ENCODE data around the gene ATG4C.
A peak's percentile ranks its signal among the peaks of the same experiment; 100 is the strongest.

ATG4C gene

GRCh38 chr1:62841587-62842169 lies 57.7 kb downstream of the ATG4C start:
- peak; percentile 58; the same call in 1 of the 3 replicates for ATAC-seq (ENCODE audit: low read depth)
- no peaks in the 10 kb centered on the region for H3K4me1 ChIP-seq (ENCODE audit: insufficient read depth, poor library complexity, severe bottlenecking)
- H3K36me3 ChIP-seq (ENCODE audit: low read depth), result no peaks in the 10 kb centered on the region; the same call in 1 of the 2 replicates
- no peak overlapping the region for H3K27ac ChIP-seq (ENCODE audit: poor library complexity, severe bottlenecking)
- peak; percentile 79 for TF ChIP-seq CTCF (IDR thresholded peaks at IDR 0.05; ENCODE audit: poor library complexity, severe bottlenecking)
- H3K27me3 ChIP-seq (ENCODE audit: insufficient read depth, poor library complexity, severe bottlenecking), result no peaks in the 10 kb centered on the region
- DNase-seq (ENCODE audit: low spot score), result no peak
- no peaks in the 10 kb centered on the region for H3K9me3 ChIP-seq (ENCODE audit: severe bottlenecking)
- no peak overlapping the region for H3K4me3 ChIP-seq (ENCODE audit: severe bottlenecking)

GRCh38 chr1:62844030-62844429 lies 60.1 kb downstream of the ATG4C start:
- no peak for TF ChIP-seq CTCF (IDR thresholded peaks at IDR 0.05; ENCODE audit: poor library complexity, severe bottlenecking)
- no peaks in the 10 kb centered on the region for H3K27me3 ChIP-seq (ENCODE audit: insufficient read depth, poor library complexity, severe bottlenecking)
- H3K9me3 ChIP-seq (ENCODE audit: severe bottlenecking), result no peaks in the 10 kb centered on the region
- no peak overlapping the region for H3K4me3 ChIP-seq (ENCODE audit: severe bottlenecking)
- H3K4me1 ChIP-seq (ENCODE audit: insufficient read depth, poor library complexity, severe bottlenecking), result no peaks in the 10 kb centered on the region
- no peaks in the 10 kb centered on the region; the same call in 1 of the 2 replicates for H3K36me3 ChIP-seq (ENCODE audit: low read depth)
- ATAC-seq (ENCODE audit: low read depth) (no peak), DNase-seq (ENCODE audit: low spot score) (no peak)
- H3K27ac ChIP-seq (ENCODE audit: poor library complexity, severe bottlenecking), result no peak overlapping the region

- Histone ChIP-seq H3K4me1 (ENCODE audit: insufficient read depth, poor library complexity, severe bottlenecking) (no peaks in the 10 kb centered on the region), H3K9me3 (ENCODE audit: severe bottlenecking) (no peaks in the 10 kb centered on the region), H3K27me3 (ENCODE audit: insufficient read depth, poor library complexity, severe bottlenecking) (no peaks in the 10 kb centered on the region), H3K27ac (ENCODE audit: poor library complexity, severe bottlenecking) (no peak overlapping the region), H3K36me3 (ENCODE audit: low read depth) (no peaks in the 10 kb centered on the region; the same call in 1 of the 2 replicates), H3K4me3 (ENCODE audit: severe bottlenecking) (no peak overlapping the region)
- TF ChIP-seq CTCF (IDR thresholded peaks at IDR 0.05; ENCODE audit: poor library complexity, severe bottlenecking), result peak; percentile 38
- no peak for DNase-seq (ENCODE audit: low spot score)
- ATAC-seq (ENCODE audit: low read depth), result no peak
These were observed 65.1 kb downstream of the ATG4C start for GRCh38 chr1:62849031-62849430.

- H3K4me1 ChIP-seq (ENCODE audit: insufficient read depth, poor library complexity, severe bottlenecking), result no peaks in the 10 kb centered on the region
- H3K4me3 ChIP-seq (ENCODE audit: severe bottlenecking), result no peak overlapping the region
- H3K27ac ChIP-seq (ENCODE audit: poor library complexity, severe bottlenecking), result no peak overlapping the region
- no peaks in the 10 kb centered on the region for H3K9me3 ChIP-seq (ENCODE audit: severe bottlenecking)
- no peaks in the 10 kb centered on the region for H3K36me3 ChIP-seq (ENCODE audit: low read depth)
- H3K27me3 ChIP-seq (ENCODE audit: insufficient read depth, poor library complexity, severe bottlenecking), result no peaks in the 10 kb centered on the region
- no peak for DNase-seq (ENCODE audit: low spot score)
- no peak for ATAC-seq (ENCODE audit: low read depth)
- no peak for TF ChIP-seq CTCF (IDR thresholded peaks at IDR 0.05; ENCODE audit: poor library complexity, severe bottlenecking)
These were observed 68.3 kb downstream of the ATG4C start for GRCh38 chr1:62852253-62852652.

GRCh38 chr1:62856960-62857359 lies 73.0 kb downstream of the ATG4C start:
- no peaks in the 10 kb centered on the region for H3K27me3 ChIP-seq (ENCODE audit: insufficient read depth, poor library complexity, severe bottlenecking)
- H3K36me3 ChIP-seq (ENCODE audit: low read depth), result no peaks in the 10 kb centered on the region
- no peak for DNase-seq (ENCODE audit: low spot score)
- no peak for TF ChIP-seq CTCF (IDR thresholded peaks at IDR 0.05; ENCODE audit: poor library complexity, severe bottlenecking)
- no peaks in the 10 kb centered on the region for H3K9me3 ChIP-seq (ENCODE audit: severe bottlenecking)
- H3K4me1 ChIP-seq (ENCODE audit: insufficient read depth, poor library complexity, severe bottlenecking), result no peaks in the 10 kb centered on the region
- H3K27ac ChIP-seq (ENCODE audit: poor library complexity, severe bottlenecking), result no peak overlapping the region
- H3K4me3 ChIP-seq (ENCODE audit: severe bottlenecking), result no peak overlapping the region
- ATAC-seq (ENCODE audit: low read depth), result no peak

Measured in RWPE2 (cell line).